Stomach smooth muscle (tissue), 2 donors: ENCODE results near the gene FLYWCH2.
A peak's percentile ranks its signal among the peaks of the same experiment; 100 is the strongest.

ENCODE experiments used
- H3K27ac ChIP-seq: one replicate; pipeline ENCODE4 v1.7.0; 2013; ENCODE audit warnings: mild to moderate bottlenecking, low read length, inconsistent platforms
- H3K27me3 ChIP-seq, 2 donors: one replicate each; pipeline ENCODE4 v1.7.0; 2013; ENCODE audit warnings: low read length in 2 of 2; ENCODE audit not compliant: insufficient read depth in 2 of 2, control insufficient read depth in 1 of 2
- H3K36me3 ChIP-seq, 2 donors: one replicate each; pipeline ENCODE4 v1.7.0; 2013; ENCODE audit warnings: low read length in 2 of 2; ENCODE audit not compliant: control insufficient read depth in 2 of 2, insufficient read depth in 2 of 2
- H3K4me1 ChIP-seq: one replicate; pipeline ENCODE4 v1.7.0; 2013; ENCODE audit warnings: low read length; ENCODE audit not compliant: control insufficient read depth, insufficient read depth
- H3K4me3 ChIP-seq, 2 donors: one replicate each; pipeline ENCODE4 v1.7.0; 2013; ENCODE audit warnings: low read length in 2 of 2
- H3K9ac ChIP-seq, 2 donors: one replicate each; pipeline ENCODE4 v1.7.0; 2013; ENCODE audit warnings: low read length in 2 of 2, mild to moderate bottlenecking in 1 of 2
- H3K9me3 ChIP-seq, 2 donors: one replicate each; pipeline ENCODE4 v1.7.0; 2013; ENCODE audit warnings: low read length in 2 of 2; ENCODE audit not compliant: control insufficient read depth in 2 of 2
- donor health status: healthy.
- donor health status: Pancreatic carcinoma.

Gene FLYWCH2

DNA sequence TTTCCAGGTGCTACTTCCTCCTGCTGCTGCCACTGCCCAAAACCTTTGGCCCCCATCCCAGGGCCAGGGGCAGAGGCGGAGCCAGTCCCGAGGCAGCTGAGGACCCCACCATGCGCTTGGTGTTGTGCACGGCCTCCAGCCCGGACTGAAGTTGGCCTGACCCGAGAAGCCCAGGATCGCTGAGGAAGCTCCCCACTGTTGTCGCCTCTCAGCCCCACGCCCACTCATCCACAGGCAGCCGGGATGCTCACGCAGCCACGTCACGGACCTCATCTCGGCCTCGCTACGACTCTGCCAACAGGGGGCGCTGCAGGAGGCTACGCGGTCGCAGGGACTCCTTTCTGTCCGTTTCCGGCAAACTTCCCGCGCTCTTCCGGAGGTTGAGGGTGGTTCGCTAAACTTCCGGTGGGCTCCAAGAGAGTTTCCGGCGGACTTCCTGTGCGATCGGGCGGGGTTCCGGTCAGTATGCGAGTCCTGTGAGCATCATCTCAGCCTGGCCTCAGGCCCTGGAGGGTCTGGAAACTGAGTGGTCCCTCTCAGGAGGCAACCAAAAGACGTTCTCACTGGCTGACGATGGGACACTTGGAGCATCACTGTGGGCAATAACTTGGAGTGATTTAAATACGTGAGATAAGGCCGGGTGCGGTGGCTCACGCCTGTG lies 40.5 kb upstream of the FLYWCH2 start:
- Histone ChIP-seq H3K4me3 (peak overlapping the region in 1 of 2 donors; percentile 54), H3K4me1 (peaks cover 8% of the 10 kb centered on the region), H3K36me3 (no peaks in the 10 kb centered on the region), H3K9ac (no peak overlapping the region), H3K9me3 (no peaks in the 10 kb centered on the region), H3K27ac (no peak overlapping the region), H3K27me3 (peaks cover 18 to 21% of the 10 kb centered on the region in 2 donors)

DNA sequence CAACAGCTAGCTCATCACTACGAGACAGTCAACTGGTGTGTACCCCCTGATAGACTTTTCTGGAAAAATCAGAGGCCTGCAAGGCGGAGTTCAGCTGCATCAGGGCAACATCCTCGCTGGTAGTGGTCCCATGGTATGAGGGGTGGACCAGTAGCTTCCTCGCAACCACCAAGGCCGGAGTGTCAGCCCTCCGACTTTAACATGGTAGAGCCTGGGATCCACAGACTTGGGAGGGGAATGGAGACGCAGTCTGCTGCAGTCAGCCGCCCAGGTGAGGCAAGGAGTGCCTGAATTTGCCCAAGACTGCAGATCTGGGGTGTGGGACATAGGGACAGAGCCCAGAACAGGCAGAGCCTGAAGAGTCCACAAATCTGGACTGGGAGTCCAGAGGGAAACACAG lies 39.5 kb upstream of the FLYWCH2 start:
- Histone ChIP-seq H3K4me3 (no peak overlapping the region), H3K36me3 (no peaks in the 10 kb centered on the region), H3K4me1 (peaks cover 8% of the 10 kb centered on the region), H3K27me3 (peaks cover 11 to 16% of the 10 kb centered on the region in 2 donors), H3K9me3 (no peaks in the 10 kb centered on the region), H3K27ac (no peak overlapping the region), H3K9ac (no peak overlapping the region)

- H3K9me3 ChIP-seq: no peaks in the 10 kb centered on the region
- H3K27me3 ChIP-seq: peaks cover 10 to 16% of the 10 kb centered on the region in 2 donors
- no peak overlapping the region for H3K4me3 ChIP-seq
- peaks cover 5% of the 10 kb centered on the region for H3K4me1 ChIP-seq
- H3K27ac ChIP-seq: no peak overlapping the region
- H3K36me3 ChIP-seq: no peaks in the 10 kb centered on the region
- no peak overlapping the region for H3K9ac ChIP-seq
These were observed 37.9 kb upstream of the FLYWCH2 start for GRCh38 chr16:2845116-2845515.

DNA sequence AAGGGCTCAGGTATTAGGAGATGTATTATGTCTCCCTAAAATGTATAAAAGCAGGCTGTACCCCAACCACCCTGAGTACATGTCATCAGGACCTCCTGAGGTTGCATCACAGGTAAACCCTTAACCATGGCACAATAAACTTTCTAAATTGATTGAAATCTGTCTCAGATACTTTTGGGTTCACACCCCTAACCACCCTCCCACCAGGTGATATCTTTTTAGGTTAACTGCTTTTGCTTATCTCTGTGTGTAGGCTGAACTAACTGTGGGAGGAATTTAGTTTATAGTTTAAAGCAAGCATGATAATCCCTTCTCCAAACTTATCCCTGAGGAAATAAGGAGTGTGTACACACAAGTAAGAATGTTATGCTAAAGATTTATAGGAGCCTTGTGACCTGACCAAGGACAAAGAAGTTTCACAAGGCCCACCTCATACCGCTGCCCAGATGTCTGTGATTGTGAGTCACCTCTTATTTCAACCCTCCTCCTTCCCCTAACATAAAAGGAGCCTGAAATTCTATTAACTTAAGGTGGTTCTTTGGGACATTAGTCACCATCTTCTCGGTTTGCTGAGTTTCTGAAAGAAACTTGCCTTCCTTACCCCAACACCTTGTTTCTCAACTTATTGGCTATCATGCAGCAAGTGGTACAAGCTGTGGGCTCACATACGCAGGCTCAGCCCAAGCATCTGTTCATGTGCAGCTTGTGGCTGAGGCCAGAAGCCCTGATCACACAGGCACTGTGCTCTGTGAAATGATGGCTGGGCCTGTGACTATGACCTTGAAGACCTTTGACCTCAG lies 36.3 kb upstream of the FLYWCH2 start:
- Histone ChIP-seq H3K4me3 (no peak overlapping the region), H3K36me3 (no peaks in the 10 kb centered on the region), H3K4me1 (peaks cover 5% of the 10 kb centered on the region), H3K9ac (no peak overlapping the region), H3K9me3 (no peaks in the 10 kb centered on the region), H3K27ac (no peak overlapping the region), H3K27me3 (peaks cover 11 to 17% of the 10 kb centered on the region in 2 donors)

DNA sequence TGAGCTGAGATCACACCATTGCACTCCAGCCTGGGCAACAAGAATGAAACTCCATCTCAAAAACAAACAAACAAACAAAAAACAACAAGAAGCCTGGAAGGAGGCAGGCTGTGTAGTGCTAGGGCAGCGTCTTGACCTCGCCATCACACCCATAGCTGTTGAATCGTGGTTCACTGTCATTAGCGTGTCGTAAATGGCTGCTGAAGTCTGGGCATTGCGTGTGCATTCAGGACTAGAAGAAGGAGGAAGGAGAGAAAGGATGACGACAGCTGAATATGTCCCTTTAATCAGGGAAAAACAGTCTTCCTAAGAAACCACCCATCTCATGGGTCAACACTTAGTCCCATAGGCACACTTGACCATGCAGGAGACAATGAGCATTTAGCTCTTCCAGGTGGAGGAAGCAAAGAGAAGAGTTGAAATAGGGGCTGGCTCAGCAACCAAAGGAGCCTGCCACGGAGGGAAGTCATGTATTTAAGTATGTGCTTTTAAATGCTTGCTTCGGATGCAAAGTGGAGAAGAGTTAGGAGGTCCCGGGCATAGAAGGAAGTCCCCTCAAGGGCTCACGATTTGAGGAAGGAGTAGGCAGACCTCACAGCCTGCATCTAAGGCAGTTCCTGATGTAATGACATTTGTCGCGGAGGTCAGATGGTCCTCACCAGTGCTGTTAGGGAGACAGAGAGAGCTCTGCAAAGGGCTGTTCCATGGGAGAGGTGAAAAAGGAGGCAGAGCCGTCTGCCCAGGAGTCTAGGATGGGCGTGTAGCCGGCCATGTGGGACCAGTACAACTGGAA lies 33.9 kb upstream of the FLYWCH2 start:
- Histone ChIP-seq H3K36me3 (no peaks in the 10 kb centered on the region), H3K27ac (no peak overlapping the region), H3K27me3 (peaks cover 19 to 20% of the 10 kb centered on the region in 2 donors), H3K4me1 (no peaks in the 10 kb centered on the region), H3K9me3 (peaks cover 0 to 5% of the 10 kb centered on the region in 2 donors), H3K4me3 (no peak overlapping the region), H3K9ac (no peak overlapping the region)

DNA sequence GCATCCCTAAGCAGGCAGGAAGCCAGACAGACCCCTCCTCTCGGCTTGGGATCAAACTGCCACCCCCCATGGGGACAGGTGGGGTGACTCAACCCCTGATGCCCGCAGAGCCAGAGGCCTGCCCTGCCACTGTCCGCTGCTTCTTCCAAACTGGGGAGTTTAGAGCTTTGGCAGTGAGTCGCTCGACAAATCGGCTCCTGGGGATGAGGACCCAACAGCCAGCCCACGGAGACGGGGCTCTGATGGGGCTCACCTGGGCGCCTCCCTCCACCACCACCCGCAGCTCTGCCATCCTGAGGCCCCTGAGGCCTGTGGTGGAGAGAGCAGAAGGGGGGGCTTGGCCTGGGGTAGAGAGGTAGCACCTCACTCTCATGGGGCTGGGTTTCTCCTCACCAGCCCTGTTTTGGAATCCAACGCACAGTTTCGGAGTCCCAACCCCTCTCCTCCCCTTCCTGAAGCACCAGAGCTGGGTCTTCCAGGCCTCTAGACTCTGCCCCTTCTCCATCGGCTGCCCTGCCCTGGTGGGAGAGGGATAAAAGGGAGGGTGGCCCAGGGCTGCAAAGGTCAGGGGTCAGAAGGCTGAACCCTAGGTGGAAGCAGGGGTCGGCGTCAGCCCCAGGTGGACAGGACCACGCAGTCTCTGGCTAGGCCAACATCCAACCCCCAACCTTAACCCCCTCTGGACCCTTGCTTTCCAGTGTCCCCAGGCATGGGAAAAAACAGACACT lies 30.8 kb upstream of the FLYWCH2 start:
- Histone ChIP-seq H3K4me3 (no peak overlapping the region), H3K27ac (no peak overlapping the region), H3K4me1 (no peaks in the 10 kb centered on the region), H3K9ac (no peak overlapping the region), H3K9me3 (peaks cover 4 to 8% of the 10 kb centered on the region in 2 donors), H3K36me3 (no peaks in the 10 kb centered on the region), H3K27me3 (peaks cover 18 to 19% of the 10 kb centered on the region in 2 donors)

DNA sequence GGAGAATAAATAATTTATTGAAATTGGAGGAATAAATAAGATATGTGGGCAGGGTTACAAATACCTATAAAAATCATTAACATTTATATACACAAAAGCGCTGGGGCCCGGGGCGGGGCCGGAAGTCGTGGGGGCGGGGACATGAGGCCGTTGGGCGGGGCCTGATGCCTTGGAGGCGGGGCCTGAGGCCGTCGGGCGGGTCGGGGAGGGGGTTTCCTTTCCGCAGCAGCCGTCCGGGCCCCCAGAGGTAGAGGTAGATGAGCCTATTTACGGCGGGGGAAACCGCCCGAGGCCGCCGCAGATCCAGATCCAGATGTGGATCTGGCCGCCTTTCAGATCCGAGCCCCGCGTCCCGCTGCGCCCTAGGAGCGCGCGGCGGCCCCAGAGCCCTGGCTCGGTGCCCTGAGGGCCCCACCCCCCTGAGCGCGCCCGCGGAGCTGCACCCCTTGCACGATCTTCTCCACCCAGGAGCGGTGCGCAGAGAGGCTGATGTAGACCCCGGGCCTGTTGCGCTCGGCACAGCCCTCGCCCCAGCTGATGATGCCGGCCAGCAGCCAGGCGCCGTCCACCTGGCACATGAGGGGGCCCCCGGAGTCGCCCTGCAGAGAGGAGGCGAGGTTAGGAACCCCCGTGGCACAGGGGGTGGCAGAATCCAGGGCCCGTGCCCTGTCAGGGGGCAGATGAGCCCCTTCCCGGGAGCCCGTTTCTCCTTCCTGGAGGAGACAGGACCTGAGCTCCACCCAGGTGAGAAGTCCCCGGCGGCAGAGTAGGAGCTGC lies 30.1 kb upstream of the FLYWCH2 start:
- peaks cover 4 to 8% of the 10 kb centered on the region in 2 donors for H3K9me3 ChIP-seq

GRCh38 chr16:2853531-2854073 lies 29.4 kb upstream of the FLYWCH2 start:
- peaks cover 28 to 30% of the 10 kb centered on the region in 2 donors for H3K27me3 ChIP-seq
- H3K27ac ChIP-seq: no peak overlapping the region
- no peaks in the 10 kb centered on the region for H3K4me1 ChIP-seq
- H3K36me3 ChIP-seq: no peaks in the 10 kb centered on the region
- no peak overlapping the region for H3K9ac ChIP-seq
- no peak overlapping the region for H3K4me3 ChIP-seq
- peaks cover 4 to 8% of the 10 kb centered on the region in 2 donors for H3K9me3 ChIP-seq

More for the DNA sequence above, 30.1 kb upstream of the FLYWCH2 start:
- Histone ChIP-seq H3K27me3 (peaks cover 22 to 23% of the 10 kb centered on the region in 2 donors), H3K9ac (no peak overlapping the region), H3K27ac (no peak overlapping the region), H3K4me1 (no peaks in the 10 kb centered on the region), H3K4me3 (no peak overlapping the region), H3K36me3 (no peaks in the 10 kb centered on the region)

DNA sequence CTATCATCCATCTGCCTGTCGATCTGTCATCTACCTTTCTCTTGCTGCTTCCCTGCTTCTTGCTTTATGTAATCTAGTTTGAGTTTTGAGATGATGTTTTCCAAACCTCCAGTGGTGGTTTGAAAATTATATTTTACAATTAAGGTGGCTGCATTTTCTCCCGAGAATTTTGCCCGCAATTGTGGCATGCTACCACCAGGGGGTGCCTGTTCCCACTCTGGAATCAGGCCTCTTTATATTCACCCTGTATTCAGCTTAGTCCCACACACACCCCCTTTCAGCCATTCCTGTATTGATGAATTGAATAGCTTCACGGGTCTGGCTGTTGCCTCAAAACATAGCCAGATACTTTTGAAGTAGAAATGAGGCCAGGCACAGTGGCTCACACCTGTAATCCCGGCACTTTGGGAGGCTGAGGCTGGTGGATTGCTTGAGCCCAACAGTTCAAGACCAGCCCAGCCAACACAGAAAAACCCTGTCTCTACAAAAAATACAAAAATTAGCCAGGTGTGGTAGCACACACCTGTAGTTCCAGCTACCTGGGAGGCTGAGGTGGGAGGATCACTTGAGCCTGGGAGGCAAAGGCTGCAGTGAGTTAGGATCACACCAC lies 28.2 kb upstream of the FLYWCH2 start:
- Histone ChIP-seq H3K4me3 (no peak overlapping the region), H3K36me3 (no peaks in the 10 kb centered on the region), H3K27me3 (peaks cover 28 to 32% of the 10 kb centered on the region in 2 donors), H3K4me1 (no peaks in the 10 kb centered on the region), H3K9ac (no peak overlapping the region), H3K9me3 (peaks cover 4 to 8% of the 10 kb centered on the region in 2 donors), H3K27ac (no peak overlapping the region)
